Right kidney (tissue), 1 donor: ENCODE results near the gene CYREN.
A peak's percentile ranks its signal among the peaks of the same experiment; 100 is the strongest.
"Not testable (repeated sequence)": the region's sequence is repeated elsewhere in the genome, so short reads cannot be mapped to it uniquely, and the experiment has no call there.

Experiments
- DNase-seq: peaks from one replicate; pipeline ENCODE4 v3.0.0-alpha.2; 2016

The CYREN gene

DNA sequence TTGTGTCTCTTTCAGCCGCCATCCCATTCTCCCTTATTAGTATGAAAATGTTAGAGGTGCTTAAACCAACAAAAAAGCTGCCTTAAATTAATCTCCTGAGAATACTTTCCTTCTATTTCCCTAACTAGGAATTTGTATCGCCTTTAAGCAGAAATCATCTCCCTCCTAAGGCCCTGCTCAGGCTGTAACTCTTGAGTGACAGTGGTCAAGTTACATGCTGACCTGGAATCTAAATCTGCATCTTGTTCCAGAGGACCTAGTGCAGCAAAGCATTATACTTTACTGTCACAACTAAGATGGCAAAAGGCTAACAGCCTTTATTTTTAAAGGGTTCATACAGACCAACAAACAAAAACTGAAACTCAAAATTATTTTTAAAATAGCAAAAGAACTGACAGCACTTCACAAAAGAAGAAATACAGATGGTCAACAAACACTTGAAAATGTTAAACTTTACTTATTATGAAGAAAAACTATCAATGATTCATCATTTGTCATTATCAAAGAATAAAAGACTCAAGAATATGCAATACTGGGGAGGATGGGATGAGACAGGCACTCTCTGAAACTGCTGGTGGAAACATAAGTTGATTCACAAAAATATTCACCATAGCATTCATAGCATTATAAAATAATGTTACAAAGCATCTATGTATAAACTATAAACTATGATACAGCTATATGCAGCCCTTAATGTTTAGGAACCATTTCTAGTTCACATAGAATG, 11.0 kb downstream of the CYREN start:
- DNase-seq: no peak

- no peak for DNase-seq
These were observed 11.6 kb downstream of the CYREN start for GRCh38 chr7:135158874-135159273.

- DNase-seq: no peak
These were observed 12.3 kb downstream of the CYREN start for GRCh38 chr7:135158141-135158655.

DNA sequence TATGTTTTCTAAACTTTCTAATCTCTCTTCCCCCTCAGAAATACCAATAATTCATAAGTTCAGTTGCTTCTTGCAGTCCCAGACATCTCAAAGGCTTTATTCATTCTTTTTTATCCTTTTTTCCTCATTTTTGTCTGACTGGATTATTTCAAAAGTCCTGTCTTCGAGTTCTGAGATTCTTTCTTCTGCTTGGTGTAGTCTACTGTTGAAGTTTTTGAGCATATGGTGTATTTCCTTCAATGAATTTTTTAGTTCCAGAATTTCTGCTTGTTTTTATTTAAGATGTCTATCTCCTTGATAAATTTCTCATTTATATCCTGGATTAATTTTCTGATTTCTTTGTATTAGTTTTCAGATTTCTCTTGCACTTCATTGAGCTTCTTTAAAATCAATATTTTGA, 14.2 kb downstream of the CYREN start:
- no peak for DNase-seq

DNA sequence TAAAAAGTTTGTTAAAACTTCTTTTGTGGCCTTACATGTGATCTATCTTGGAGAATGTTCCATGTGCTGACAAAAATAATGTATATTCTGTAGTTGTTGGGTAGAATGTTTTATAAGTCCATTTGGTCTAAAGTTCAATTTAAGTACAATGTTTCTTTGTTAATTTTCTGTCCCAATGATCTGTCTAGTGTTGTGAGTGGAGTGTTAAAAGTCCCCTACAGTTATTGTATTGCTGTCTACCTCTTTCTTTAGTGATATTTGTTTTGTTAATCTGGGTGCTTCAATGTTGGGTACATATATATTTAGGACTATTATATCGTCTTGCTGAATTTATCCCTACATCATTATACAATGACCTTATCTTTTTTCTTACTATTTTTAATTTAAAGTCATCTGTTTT, 15.8 kb downstream of the CYREN start:
- DNase-seq: no peak

GRCh38 chr7:135152442-135152841, 18.1 kb downstream of the CYREN start:
- DNase-seq: no peak

DNA sequence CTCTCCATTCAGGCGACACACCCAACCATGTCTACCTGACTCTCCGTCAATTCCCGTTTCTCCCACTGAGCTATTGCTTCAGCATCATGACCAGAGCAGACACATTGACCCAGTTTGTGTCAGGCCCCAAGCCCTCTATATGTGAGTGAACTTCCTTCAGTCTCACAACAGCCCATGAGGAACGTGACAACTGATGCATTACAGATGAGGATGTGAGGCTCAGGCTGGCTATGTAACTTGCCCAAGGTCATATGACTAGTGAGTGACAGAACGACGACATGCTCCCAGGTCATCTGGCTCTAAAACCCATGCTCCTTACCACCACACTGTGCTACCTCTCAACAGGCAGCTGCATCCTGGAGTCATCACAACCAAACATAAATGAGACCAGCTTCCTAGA, 19.0 kb downstream of the CYREN start:
- no peak for DNase-seq

DNA sequence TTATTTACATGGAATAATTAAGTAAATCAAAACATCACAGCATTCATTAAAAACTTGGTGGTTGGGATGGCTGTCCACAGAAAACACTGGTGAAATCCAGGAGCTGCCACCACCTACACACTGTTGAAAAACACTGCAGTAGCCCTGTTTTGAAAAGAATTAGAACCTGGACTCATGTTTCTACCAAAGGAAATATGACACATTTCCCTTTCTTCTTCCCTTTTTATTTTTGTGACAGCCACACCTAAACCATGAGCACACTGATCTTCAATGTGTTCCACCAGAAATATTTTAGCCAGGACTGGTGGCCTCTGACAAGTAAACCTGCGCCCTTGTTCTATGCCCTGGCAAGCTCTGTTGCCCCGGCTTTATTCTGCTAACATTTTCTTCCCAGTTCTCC, 19.4 kb downstream of the CYREN start:
- DNase-seq: no peak

- DNase-seq: no peak
These were observed 20.3 kb downstream of the CYREN start for GRCh38 chr7:135150072-135150782.

DNA sequence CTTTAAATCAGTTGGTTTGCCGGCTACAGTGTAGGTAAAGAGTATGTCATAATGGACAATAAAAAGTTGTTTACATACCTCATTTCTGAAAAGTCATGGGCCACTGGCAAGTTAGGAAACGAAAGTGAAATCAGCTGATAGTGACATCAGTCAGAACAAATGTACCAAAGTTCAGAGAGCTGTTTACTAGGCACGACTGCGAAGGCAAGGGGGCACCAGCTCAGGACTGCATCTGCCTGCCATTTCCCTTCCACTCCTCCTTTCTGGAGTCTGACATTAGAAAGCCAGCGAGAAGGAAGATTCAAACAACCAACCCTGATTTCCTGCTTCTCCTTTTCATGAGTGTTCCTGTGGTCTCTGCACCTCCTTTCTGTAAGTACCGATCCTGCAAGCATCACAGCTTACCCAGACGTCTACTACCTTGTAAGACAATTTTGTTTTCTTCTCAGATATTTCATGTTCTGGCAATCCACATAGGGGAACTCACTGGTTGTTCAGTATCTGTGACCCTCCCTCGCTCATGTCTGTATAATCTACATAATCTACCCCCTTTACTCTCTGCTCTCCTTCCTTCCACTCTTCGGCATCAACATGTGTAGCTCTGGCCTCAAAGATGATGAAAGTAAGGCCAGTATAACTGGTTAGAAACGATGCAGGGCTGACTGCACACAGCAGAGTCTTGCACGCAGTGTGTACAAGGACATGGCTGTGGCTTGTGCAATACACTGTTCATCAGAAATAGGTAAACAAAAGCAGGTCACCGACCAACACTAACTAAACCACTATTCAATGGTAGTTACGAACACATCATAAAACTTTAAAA, 22.4 kb downstream of the CYREN start, which contains the start of gene TMEM140:
TMEM140 (plus strand) TSS at position 174 of the 823 bp plus-strand sequence. CDS start 16,370 bp downstream, outside the sequence.
- no peak for DNase-seq

DNA sequence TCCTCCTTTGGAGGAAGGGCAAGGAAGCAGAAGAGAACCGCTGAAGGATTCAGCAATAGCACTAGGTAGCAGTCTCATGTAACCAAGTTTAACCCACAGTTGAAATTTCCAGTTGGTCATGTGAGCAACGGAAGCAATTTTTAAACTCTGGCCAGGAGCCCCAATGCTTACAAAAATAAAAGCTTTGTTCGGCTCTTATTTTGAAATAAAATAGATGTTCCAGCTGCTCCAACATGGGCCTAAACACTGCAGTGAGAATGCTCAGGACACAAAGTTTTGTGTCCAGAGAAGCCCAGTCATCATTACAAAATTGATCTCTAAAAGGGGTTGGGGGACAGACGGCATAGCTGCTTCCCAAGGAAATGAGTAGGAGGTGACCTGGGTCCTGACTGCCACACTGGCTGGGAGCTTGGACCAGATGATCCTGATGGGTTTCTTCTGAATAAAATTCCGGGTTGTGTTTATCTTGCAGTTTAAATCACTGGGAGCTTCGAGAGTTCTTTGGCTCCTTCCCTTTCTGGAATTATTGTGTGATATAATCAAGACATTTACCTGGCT, 23.1 kb downstream of the CYREN start:
- DNase-seq: peak; percentile 38

DNA sequence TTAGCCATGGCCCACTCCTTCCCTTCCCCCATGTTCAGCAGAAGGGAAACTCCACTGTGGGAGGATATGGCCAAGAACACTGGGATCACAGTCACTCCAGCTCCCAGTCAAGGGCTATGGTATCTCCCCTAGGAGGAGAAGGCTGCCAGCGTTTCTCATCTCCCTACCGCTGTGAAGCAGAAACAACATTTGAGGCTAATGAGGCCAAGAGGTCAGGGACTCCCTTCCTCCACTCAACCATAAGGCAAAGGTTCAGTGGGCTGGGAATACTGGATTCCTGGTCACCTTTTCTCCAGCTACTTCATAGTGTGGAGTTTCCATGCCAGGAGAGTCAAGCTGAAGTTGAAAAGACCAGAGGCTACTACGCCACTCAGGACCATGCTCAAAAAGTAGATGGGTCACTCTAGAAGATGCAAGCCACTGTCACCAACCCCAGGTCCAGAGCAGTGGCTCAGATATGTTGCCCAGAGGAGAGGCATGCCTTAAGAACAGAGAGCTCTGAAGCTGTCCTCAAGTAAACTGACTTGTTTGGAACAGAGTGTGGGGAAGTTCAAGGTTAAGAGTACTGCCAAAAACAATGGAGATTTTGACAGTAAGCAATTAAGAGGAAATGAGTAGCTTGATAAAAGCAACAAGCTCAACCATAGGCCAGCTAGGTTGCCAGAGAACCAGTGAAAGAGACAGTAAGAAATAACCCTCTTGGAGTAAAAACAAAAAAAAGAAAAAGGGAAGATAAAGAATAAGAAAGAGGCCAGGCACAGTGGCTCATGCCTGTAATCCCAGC, 26.4 kb downstream of the CYREN start:
- no peak for DNase-seq

DNA sequence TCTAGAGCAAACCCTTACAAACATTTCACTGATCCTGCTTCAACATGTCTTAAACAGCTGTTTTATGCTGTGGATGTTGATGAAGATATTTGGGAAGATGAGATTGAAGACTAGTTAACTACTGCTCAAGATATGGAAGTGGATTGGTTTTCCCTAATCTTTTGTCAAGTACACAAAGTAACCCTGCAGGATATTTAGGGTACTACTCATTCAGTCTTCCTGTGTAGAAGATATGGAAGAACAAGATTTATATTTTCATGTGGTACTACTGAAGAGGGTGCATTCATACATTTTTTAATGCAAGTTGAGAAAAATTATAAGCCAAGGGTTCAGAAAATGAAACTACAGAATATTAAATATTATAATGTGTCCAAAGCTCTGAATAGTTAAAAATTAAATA, 40.9 kb downstream of the CYREN start:
- DNase-seq: no peak

DNA sequence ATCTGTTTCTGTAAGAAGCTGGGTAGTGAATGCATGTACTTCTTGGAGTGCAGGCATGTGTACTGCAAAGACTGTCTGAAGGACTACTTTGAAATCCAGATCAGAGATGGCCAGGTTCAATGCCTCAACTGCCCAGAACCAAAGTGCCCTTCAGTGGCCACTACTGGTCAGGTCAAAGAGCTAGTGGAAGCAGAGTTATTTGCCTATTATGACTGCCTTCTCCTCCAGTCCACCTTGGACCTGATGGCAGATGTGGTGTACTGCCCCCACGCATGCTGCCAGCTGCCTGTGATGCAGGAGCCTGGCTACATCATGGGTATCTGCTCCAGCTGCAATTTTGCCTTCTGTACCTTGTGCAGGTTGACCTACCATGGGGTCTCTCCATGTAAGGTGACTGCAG, 41.6 kb downstream of the CYREN start:
- no peak for DNase-seq

GRCh38 chr7:135124631-135125030, 45.9 kb downstream of the CYREN start:
- not testable (repeated sequence) for DNase-seq

DNA sequence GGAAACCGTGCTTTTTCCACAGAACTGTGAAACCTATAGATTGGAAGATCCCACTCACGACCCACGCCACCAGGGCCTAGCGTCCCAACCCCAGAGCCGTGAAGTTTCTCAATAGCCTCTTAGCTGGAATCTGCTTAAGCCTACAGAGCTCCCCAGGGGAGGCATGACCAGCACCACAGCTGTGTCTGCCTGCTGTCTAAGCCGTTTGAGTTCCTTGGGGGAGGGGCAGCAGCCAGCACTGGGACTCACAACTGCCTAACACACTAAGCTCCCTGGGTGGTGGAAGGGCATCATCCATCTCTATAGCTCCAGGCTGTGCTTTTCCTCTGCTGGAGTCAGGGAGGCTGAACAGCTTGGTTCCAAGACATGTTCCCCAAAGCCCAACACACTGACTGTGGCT, 48.6 kb downstream of the CYREN start:
- no peak for DNase-seq

DNA sequence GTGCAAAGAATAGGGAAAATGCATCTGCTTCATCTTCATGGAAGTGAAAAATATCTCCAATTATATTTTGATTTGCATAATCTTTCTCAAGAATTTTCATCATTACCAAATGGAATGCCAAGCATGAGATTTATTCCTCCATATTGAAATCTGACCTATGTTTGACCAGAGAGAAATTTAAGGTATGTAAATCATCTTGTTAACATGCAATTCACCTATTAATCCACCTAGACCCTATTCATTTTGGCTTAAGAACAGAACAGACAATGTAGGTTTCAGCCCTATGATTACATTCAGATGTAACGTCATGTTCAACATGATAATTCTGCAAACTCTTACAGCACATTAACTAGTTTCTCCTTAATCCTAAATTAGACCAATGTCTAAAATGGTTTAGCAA, 53.4 kb downstream of the CYREN start:
- DNase-seq: no peak
